Breast epithelium (tissue), 3 donors: Measurements from ENCODE around the gene AGBL3.

Experiments used
- POLR2A ChIP-seq: fragments of 450-650 bp; IDR thresholded peaks from one replicate; pipeline ENCODE4 v1.6.1; 2016; ENCODE audit warnings: antibody characterized with exemption, mild to moderate bottlenecking, moderate library complexity
- TF ChIP-seq, protein P1 (sequence below), 3 donors: fragments of 450-650 bp; IDR thresholded peaks; one replicate each; pipeline ENCODE4 v1.5.1; 2016 to 2017; ENCODE audit warnings: antibody characterized with exemption in 3 of 3, mild to moderate bottlenecking in 3 of 3, moderate library complexity in 3 of 3

DNA sequence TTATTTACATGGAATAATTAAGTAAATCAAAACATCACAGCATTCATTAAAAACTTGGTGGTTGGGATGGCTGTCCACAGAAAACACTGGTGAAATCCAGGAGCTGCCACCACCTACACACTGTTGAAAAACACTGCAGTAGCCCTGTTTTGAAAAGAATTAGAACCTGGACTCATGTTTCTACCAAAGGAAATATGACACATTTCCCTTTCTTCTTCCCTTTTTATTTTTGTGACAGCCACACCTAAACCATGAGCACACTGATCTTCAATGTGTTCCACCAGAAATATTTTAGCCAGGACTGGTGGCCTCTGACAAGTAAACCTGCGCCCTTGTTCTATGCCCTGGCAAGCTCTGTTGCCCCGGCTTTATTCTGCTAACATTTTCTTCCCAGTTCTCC, 164.8 kb downstream of the AGBL3 start:
- TF ChIP-seq, protein P1, sequence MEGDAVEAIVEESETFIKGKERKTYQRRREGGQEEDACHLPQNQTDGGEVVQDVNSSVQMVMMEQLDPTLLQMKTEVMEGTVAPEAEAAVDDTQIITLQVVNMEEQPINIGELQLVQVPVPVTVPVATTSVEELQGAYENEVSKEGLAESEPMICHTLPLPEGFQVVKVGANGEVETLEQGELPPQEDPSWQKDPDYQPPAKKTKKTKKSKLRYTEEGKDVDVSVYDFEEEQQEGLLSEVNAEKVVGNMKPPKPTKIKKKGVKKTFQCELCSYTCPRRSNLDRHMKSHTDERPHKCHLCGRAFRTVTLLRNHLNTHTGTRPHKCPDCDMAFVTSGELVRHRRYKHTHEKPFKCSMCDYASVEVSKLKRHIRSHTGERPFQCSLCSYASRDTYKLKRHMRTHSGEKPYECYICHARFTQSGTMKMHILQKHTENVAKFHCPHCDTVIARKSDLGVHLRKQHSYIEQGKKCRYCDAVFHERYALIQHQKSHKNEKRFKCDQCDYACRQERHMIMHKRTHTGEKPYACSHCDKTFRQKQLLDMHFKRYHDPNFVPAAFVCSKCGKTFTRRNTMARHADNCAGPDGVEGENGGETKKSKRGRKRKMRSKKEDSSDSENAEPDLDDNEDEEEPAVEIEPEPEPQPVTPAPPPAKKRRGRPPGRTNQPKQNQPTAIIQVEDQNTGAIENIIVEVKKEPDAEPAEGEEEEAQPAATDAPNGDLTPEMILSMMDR (IDR thresholded peaks at IDR 0.05), result no peak
- TF ChIP-seq POLR2A, result no peak
